ENCODE data around the gene OSBPL2.

The OSBPL2 gene

GRCh38 chr20:62217913-62218773 lies 20.2 kb upstream of the OSBPL2 start:
- H3K4me3 ChIP-seq (replicated peaks; ENCODE audit: low read depth, low read length): no peak overlapping the region
- TF ChIP-seq CTCF (IDR thresholded peaks at IDR 0.05; ENCODE audit: low read depth, low read length, missing control alignments): no peak
- no peak for DNase-seq (ENCODE audit: extremely low read depth, low read depth)

- DNase-seq (ENCODE audit: extremely low read depth, low read depth): no peak
- no peak for TF ChIP-seq CTCF (IDR thresholded peaks at IDR 0.05; ENCODE audit: low read depth, low read length, missing control alignments)
- no peak overlapping the region for H3K4me3 ChIP-seq (replicated peaks; ENCODE audit: low read depth, low read length)
Observed at GRCh38 chr20:62219101-62219991, 19.0 kb upstream of the OSBPL2 start.

GRCh38 chr20:62219992-62220665 lies 18.2 kb upstream of the OSBPL2 start, which contains the start of gene HRH3:
HRH3 (minus strand) TSS chr20:62220278; CDS start chr20:62219970, 308 bp downstream.
- no peak for DNase-seq (ENCODE audit: extremely low read depth, low read depth)
- TF ChIP-seq CTCF (IDR thresholded peaks at IDR 0.05; ENCODE audit: low read depth, low read length, missing control alignments): no peak
- H3K4me3 ChIP-seq (replicated peaks; ENCODE audit: low read depth, low read length): no peak within 1 kb of the TSS

- TF ChIP-seq CTCF (IDR thresholded peaks at IDR 0.05; ENCODE audit: low read depth, low read length, missing control alignments): no peak
- H3K4me3 ChIP-seq (replicated peaks; ENCODE audit: low read depth, low read length): no peak overlapping the region
- DNase-seq (ENCODE audit: extremely low read depth, low read depth): no peak
Observed at GRCh38 chr20:62220666-62221568, 17.4 kb upstream of the OSBPL2 start.

GRCh38 chr20:62222266-62222850 lies 16.0 kb upstream of the OSBPL2 start:
- H3K4me3 ChIP-seq (replicated peaks; ENCODE audit: low read depth, low read length): no peak overlapping the region
- no peak for TF ChIP-seq CTCF (IDR thresholded peaks at IDR 0.05; ENCODE audit: low read depth, low read length, missing control alignments)
- no peak for DNase-seq (ENCODE audit: extremely low read depth, low read depth)

Measured in HFF-Myc (cell line).